Retina (tissue), 1 donor: ENCODE measurements around the gene RAB26.

ENCODE experiments used
- DNase-seq: peaks from one replicate; pipeline ENCODE4 v3.0.0-alpha.2; 2016

RAB26 gene

DNA sequence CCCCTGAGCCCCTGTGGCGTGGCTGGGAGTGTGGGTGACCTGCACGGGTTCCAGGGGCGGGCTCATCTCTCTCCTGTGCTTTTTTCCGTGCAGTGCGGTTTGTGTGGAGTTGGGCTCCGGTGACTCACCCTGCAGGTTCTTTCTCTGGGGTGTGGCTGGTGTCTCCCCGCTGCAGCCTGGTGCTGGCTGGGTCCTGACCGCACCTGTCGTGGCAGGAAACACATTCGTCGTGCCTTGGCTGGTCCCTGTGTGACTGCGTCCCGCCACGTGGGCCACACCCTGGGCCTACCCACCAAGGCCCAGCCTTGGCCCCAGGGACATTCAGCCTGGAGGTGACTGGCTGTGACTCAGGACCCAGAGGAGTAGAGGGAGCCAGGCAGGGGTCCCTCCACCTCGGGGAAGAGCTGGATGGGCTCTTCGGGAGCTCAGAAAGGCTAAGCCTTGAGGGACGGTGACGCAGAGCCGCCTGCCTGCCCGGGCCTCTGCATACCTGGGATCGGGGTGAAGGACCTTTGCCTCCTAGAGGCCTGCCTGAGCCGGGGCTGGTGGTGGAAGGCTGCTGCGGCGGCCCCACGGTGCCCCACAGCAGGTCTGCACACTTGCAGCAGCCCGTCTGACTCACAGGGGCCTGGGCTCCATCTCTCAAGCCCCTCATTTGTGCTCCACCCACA lies 14.9 kb downstream of the RAB26 start:
- DNase-seq, result no peak

DNA sequence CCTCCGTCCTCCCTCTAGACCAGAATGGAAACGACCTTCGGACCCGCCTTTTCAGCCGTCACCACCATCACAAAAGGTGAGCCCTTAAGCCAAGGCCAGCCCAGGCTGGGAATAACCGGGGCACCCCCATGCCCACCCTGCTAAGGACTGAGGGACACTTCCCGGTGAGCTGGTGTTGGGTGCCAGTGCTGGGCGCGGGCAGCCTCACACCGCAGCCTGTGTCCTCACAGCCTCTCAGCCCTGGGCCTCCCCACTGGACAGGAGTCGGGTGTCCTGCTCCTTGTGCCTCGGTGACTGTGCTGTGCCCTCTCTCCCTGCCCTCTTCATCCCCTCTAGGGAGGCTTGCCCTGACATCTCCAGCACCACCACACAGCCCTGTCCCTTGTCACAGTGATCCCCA lies 17.4 kb downstream of the RAB26 start:
- no peak for DNase-seq

DNA sequence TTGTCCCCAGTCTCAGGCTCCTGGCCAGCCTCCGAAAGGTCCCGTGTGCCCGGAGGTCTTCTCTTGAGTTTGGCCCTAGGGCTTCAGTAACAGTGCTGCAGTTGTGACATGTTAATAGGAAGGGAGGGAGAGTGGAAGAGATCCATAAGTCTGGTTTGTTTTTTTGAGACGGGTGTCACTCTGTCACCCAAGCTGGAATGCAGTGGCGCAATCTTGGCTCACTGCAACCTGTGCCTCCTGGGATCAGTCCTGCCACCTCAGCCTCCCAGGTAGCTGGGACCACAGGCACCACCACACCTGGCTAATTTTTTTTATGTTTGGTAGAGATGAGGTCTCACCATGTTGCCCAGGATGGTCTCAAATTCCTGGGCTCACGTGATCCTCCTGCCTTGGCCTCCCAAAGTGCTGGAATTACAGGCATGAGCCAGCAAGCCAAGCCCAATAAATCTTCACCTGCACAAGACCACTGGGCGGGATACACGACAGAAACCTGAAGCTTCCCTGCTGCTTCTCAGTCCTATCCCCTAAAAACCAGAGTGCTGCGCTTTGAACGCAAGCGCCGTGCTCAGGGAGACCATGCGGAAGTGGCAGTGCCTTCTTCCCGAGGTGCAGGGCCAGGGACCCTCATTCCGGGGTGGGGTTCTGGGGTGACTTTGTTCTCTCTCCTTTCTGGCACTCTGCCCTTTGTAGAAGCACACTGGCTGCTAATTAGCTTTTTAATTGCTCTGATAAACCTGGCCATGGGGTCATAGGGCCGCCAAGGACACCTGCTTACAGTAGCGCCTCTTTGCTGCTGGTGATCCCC lies 18.0 kb downstream of the RAB26 start:
- DNase-seq, result no peak

DNA sequence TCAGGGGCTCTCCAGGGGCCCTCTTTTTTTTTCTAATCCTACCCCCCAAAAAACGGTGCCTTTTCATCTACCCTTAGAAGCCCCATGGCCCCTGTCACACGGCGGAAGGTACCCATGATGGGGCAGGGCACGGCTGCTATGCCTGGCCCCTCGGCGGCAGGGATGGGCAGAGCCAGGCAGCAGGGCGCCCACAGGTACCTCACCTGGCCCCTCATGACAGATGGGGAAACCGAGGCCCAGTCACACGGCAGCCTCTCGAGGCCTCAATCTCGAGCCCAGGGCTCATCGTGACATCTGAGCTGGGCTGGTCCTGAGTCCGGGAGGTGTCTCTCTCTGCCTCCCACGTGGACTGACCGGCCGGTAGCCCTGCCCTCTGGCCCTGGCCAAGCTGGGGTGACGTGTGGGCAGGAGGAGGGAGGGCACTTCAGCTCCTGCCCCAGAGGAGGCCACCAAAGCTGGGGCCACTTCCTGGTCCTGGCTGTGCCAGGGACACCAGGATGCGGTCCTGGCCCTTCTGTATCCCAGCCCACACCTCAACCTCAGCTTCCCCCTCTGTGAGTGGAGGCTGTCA lies 18.7 kb downstream of the RAB26 start:
- no peak for DNase-seq

DNA sequence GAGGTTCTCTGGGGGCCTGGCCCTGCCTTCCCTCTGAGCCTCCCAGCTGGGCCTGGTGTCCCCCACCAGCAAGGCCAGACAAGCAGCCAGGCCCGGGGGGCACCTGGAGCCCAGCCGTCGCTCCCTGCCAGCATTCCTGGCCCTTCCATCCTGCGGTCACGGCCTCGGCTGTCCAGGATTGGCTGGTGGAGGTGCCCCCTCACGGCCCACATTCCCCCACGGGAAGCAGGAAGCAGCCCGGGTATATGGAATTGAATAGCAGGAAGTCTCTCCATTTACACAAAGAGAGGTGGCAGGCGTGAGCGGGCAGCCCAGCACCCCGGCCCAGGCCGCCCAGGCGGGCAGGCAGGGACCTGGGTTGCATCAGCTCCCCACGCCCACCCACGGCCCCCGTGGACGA lies 21.7 kb downstream of the RAB26 start:
- no peak for DNase-seq

DNA sequence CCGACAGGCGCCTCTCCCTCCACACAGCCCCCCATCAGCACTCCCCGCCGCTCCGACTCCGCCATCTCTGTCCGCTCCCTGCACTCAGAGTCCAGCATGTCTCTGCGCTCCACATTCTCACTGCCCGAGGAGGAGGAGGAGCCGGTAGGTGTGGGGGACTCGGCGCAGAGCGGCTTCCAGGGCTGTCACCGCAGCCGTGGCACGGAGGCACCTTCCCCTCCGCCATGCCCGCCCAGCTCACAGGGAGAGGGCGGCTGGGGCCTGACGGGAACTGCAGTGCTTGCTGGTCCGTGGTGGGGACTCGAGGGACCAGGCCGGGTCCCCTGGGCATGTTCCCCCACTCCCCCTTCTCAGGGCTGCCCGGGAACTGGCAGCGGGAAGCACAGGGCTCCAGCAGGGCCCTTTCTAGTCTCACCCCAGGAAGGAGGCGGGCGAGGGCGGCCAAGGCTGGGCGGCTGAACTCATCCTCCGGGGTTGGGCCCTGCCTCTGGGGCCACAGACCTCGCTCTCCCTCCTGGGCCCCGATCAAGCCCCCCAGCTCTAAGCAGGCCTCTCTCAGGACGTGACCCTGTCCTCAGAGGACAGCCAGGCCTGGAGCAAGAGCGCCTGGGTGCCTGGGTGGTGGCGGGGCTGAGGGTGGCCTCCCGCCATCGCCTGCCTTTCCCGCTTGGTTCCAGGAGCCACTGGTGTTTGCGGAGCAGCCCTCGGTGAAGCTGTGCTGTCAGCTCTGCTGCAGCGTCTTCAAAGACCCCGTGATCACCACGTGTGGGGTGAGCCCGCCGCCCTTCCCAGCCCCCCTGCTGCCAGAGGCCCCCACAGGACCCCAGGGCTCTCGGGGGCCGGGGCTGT lies 22.4 kb downstream of the RAB26 start:
- DNase-seq, result no peak

DNA sequence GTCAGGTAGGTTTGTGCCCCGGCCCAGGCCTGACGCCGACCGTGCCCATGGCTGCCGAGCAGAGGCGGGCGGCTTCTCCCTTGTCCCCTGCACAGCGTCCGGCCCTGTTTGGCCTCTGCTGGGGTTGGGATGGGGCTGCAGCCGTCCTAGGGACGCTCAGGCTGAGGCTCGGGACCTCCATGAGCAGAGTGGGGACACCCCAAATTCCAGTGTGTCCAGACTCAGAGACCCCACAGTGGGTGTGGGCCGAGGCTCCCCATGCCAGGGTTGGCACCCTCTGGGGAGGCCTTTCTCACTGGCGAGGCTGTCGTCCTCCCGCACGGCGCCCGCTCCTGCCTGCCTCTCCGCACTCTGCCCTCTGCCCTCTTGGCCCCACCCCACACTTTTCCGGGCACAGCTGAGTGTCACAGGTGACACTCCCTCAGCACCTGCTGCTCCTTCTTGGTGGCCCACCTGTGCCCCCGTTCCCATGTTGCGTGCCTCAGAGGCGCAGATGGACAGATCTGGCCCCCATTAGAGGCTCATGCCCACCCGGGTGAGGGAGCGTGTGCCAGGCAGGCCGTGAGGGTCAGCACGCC lies 23.3 kb downstream of the RAB26 start:
- no peak for DNase-seq

DNA sequence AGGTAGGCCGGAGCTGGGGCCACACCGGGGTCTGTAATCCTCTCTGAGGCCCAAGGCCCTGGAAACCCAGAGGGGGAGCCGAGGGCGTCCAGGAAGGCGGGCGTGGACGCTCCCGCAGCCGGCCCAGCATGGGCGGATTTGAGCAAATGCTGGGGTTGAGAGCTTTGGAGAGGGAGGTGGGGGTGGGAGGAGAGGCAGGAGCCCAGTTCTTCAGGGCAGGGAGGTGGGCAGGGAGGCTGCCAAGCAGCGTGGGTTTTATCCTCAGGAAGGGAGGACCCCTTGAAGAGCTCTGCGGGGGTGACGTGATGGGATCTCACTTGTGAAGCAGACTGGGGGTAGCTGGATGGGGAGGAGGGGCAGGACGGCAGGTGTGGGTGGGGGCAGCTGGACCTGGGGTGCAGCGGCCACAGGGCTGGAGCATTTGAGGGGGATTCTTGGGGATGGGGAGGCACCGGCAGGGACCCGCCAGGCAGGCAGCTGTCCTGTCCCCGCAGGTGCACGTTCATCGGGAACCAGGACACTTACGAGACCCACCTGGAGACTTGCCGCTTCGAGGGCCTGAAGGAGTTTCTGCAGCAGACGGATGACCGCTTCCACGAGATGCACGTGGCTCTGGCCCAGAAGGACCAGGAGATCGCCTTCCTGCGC lies 24.4 kb downstream of the RAB26 start:
- DNase-seq, result no peak

DNA sequence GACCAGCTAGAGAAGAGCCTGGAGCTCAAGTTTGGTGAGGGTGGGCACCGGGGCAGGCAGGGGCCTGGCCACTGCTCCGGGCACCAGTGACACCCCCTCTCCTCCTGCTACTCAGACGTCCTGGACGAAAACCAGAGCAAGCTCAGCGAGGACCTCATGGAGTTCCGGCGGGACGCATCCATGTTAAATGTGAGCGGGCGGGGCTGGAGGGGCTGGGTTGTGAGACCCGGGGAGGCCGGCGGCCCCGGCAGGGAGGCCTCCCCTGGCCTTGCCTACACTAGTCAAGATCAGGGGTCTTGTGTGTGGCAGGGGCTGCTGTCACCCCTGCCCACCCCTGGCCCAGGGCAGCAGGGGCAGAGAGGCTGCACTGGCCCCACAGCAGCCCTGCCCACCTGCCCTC lies 24.9 kb downstream of the RAB26 start:
- DNase-seq, result no peak

DNA sequence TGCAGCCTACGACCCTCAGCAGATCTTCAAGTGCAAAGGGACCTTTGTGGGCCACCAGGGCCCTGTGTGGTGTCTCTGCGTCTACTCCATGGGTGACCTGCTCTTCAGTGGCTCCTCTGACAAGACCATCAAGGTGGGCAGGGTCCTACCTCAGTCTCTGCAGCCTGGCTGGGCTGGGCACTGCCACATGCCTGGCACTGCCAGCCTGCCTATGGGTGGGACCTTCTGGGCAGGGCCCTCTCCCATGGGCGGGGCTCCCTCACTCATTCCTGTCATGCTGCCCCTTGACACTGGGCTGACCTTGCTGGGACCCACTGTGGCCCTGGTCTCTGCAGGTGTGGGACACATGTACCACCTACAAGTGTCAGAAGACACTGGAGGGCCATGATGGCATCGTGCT lies 25.5 kb downstream of the RAB26 start:
- no peak for DNase-seq

DNA sequence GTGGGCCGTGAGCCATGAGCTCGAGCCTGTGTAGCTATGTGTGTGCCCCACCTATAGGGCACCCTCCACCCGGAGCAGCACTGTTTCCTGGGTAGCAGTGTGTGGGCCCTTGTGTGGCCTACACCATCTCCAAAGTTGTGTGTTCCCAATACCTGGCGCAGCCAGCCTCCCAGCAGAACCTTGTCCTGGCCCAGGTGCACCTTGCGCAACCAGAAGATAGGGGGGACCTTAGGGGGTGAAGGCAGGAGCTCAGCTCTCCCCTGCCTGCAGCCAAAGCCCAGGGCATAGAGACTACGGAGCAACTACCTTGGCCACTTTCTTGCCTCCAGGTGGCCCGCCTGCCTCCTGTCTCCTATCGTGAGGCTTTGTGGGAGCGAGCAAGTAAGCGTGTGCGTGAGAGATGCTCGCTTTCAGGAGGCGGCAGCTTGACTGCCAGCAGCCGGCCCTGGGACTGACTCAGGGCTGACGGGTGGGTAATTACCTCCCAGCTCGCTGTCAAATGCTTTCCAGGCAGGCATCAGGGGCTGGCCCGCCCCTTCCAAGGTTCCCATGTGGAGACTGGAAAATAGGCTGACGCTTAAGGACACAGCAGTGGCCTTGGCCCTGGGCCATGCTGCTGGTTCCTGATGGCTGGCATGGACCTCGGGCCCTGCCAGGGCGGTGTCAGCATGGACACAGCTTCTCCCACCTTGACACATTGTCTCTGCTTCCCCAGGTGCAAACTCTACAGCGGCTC lies 26.1 kb downstream of the RAB26 start:
- DNase-seq, result no peak

DNA sequence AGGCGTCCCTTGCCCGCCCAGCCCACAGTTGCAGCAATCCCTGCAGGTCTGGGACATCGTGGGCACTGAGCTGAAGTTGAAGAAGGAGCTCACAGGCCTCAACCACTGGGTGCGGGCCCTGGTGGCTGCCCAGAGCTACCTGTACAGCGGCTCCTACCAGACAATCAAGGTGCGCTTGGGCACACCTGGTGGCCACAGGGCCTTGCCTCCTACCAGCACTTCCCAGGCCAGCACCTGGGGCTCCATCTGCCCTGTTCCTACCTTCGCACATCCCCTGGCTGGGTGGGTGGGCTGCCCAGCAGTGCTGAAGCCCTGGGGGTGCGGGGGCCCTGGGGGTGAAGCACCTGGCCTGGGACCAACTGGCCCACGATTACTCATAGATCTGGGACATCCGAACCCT lies 27.0 kb downstream of the RAB26 start:
- no peak for DNase-seq

DNA sequence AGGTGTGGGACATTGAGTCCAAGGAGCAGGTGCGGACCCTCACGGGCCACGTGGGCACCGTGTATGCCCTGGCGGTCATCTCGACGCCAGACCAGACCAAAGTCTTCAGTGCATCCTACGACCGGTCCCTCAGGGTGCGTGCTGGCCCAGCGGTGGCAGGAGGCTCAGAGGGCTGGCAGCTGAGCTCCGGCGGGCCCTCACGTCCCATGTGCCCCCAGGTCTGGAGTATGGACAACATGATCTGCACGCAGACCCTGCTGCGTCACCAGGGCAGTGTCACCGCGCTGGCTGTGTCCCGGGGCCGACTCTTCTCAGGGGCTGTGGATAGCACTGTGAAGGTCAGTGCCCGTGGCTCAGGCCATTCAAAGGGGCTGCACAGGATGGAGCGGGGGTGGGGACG lies 27.6 kb downstream of the RAB26 start:
- no peak for DNase-seq

DNA sequence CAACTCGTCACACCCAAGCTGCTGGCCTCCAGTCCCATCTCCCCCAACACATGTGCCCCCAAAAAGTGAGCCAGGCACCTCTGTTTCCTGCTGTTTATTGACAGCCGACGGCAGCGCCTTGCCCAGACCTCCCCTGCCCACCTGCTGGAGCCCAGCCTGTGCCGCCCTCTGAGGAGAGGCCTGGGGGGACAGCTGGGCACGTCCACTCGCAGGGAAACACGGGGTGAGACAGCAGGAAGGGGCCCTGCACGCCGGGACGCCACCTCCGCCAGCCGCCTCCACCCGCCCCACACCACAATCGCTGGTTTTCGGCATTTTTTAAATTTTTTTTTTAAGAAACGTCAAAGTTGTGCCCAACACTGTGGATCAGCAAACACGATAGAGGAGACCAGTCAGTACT lies 28.7 kb downstream of the RAB26 start:
- DNase-seq, result no peak

DNA sequence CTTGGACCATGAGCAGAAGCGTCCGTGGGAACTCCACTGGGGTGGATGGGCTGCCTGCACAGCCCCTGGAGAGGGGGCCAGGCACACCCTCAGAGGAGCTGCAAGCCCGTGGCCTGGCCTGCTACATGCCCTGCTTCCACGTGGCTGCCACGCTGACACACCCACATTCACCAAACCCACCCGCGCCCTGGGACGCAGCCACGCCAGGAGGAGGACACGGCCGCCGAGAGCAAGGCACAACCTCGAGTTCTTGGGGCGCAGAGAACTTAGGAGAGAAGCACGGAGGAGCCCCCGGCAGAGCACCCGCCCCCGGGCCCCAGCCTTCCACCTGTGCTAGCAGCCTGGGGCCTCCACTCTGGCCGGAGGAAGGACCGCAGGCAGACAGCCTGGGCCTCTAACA lies 29.1 kb downstream of the RAB26 start:
- DNase-seq, result no peak

DNA sequence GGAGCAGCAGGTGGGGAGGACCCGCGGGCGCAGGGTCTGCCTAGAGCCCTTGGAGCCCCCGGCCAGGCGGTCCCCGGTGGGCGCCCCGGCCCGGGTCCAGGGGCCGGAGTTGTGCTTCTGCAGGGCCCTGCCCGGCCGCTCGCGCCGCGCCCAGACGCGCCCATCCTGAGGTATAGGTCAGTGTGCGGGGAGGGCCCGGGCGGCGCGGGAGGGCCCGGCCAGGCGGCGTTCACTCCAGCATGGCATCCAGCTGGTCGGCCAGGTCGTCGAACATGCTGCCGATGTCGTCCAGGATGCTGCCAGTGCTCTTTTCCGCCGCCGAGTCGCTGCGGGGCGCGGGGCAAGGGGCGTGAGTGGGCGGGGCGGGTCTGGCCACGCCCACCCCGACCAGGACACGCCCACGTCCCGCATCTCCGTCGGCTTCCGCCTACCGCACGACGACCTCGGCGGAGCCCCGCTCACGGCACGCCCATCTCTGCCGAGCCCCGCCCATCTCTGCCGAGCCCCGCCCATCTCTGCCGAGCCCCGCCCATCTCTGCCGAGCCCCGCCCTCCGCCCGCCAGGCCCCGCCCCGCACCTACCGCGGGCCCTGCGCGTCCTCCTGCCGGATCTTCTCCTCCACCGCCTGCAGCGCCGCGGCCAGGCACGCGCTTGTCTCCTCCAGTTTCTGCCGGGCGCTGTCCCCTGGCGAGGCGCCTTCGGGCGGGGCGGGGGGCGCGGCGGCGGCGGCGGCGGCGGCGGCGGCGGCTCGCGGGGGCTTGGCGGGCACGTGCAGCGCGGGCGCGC lies 30.1 kb downstream of the RAB26 start:
- DNase-seq, result no peak

DNA sequence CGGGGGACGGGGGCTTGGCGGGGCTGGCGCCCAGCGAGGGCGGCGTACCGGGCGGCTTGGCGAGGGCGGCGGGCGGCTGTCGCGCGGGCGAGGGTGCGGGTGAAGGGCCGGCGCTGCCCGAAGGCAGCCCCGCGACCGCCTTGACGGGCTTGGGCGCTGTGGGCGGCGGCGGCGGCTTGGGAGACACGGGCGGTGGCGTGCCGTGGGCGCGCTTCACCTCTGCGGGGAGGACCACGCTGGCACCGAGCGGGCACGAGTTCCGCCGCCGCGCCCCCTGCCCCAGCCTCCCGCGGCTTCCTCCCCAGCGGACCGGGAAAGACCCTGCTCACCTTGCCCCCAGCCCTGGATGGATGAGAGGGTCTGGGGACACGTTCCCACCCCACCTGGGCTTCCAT lies 30.7 kb downstream of the RAB26 start:
- no peak for DNase-seq

DNA sequence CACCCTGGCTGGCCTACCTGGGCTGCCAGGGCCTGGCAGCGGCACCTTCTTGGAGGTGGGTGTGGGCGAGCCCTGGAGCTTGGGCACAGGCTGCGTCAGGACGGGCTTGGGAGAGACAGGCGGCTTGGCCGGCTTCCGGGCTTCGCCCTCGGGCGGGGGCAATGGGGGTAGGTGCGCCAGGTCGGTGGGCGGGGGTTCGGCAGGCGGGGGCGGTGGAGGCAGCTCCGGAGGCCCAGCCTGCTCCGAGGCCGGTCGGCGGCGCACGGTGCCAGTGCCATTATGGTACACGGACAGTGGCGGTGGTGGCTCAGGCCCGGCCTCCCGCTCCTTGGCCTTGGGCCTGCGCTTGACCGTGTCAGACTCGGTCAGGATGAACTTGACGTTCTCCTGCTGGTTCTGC lies 31.2 kb downstream of the RAB26 start:
- no peak for DNase-seq

DNA sequence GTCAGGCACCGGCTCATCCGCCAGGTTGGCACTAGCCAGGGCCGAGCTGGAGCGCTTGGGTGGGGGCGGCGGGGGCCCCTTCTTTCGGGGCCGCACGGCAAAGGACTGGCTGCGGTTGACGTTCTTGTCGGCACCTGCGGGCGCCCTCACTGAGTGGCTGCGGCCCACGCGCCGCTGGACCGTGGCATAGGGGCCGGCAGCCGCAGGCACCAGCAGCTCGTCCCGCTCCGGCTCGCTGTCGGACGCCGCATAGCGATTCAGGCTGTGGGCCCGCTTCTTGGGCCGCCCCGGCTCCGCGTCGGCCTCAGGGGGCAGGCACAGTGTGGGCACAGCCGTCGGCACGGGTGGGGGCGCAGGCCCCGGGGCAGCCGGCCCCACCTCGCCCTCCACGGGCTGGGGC lies 32.0 kb downstream of the RAB26 start:
- no peak for DNase-seq

DNA sequence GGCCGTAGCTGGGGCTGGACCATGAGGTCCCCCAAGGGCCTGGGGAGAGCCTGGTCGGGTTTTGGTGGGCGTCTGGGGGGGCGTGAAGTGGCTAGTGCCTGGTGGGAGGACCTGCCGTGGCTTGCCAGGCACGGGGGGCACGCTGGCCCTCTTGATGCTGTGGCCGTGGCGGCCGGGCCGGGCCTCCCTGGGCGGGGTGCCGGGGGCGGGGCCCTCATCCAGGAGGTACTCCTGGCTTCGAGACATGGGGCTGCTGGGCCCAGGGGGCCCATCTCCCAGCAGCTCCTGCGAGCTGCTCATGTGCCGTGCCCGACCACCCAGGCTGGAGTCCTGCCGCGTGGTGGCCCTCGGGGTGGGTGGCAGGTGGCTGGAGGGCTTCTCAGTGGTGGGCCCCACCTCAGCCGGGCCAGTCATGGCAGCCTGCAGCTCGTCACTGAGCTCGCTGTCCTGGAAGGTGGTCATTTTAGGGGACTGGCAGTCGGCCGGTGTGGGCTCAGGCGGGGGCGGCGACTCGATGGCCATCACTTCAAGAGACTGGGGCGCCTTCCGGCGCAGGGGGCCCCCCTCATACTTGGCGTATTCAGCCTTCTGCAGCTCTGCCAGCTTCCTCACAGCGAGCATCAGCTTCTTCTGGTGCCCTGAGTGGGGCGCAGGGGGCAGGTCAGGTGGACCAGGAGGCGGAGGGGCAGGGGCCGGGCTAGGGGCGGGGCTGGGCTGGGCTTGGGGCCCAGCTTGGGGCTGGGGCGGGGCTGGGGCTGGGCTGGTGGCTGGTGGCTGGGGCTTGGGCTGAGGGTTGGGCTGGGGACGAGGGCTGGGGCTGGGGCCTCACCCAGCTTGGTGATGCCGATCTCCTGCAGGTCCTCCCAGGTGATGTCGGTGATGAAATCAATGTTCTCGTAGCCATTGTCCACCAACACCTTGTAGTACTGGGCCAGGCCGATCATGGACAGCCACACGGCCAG lies 32.8 kb downstream of the RAB26 start:
- no peak for DNase-seq
